ENCODE measurements around the gene SLC19A3. TPM values are rescaled to one million over a fixed set of nuclear protein-coding genes. Genes with fewer than 3 reads are reported as not detected.
"Not testable (repeated sequence)": the region's sequence is repeated elsewhere in the genome, so short reads cannot be mapped to it uniquely, and the experiment has no call there.

Gene SLC19A3
- total RNA-seq, 2 experiments from 2014 or later: not detected

GRCh38 chr2:227722821-227723220 lies 5.0 kb upstream of the SLC19A3 start:
- H3K27me3 Mint-ChIP-seq; H3K4me3 Mint-ChIP-seq; DNase-seq; H3K9me3 Mint-ChIP-seq; CTCF ChIA-PET; POLR2A ChIA-PET; H3K36me3 Mint-ChIP-seq (ENCODE audit: low read depth); H3K4me1 Mint-ChIP-seq; H3K27ac Mint-ChIP-seq: not testable (repeated sequence)

DNA sequence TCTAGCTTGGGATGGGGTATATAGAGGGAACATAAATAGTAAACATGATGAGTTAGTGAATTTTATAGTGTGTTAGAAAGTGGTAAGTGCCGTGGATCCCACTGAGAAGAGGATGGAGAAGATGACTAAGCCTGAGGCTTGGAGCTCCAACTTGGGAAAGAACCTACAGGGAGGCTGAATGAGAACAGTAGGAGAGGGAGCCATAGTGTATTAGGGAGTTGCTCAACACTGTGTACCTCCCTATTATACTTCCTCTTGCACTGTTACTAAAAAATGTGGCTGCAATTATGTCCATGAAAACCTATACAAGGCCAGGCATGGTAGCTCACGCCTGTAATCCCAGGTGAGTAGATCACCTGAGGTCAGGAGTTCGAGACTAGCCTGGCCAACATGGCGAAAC lies 2.9 kb upstream of the SLC19A3 start:
- Mint-ChIP-seq H3K27me3 (peaks cover 11% of the 10 kb centered on the region), H3K4me3 (no peak overlapping the region)

DNA sequence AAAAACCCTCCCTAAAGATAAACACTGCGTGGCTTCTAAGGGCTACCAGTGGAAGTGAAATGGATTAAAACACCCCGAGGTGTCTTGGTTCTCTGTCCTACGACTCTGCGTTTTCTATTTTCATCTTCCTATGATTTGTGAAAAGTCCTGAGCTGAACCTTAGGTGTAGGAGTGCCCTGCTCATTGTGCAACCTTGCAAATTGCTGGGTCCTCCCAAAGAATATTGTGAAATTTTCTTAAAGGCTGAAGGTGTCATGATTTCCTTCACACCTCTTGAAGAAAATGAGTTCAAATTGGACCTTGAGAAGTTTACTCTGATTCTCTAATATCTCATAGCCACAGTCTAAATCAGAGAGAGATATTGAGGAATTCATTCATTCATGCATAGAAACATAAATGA lies 1.8 kb upstream of the SLC19A3 start:
- H3K27me3 Mint-ChIP-seq: peaks cover 11% of the 10 kb centered on the region
- H3K4me3 Mint-ChIP-seq: no peak overlapping the region
- ChIA-PET CTCF (no interaction called here), POLR2A (no interaction called here)
- H3K9me3 Mint-ChIP-seq: no peaks in the 10 kb centered on the region
- H3K4me1 Mint-ChIP-seq: no peaks in the 10 kb centered on the region
- no peaks in the 10 kb centered on the region for H3K36me3 Mint-ChIP-seq (ENCODE audit: low read depth)
- DNase-seq: no peak
- H3K27ac Mint-ChIP-seq: no peak overlapping the region

More for the DNA sequence above, 2.9 kb upstream of the SLC19A3 start:
- CTCF ChIA-PET: no interaction called here
- DNase-seq: no peak
- POLR2A ChIA-PET: no interaction called here
- Mint-ChIP-seq H3K36me3 (ENCODE audit: low read depth) (no peaks in the 10 kb centered on the region), H3K4me1 (no peaks in the 10 kb centered on the region), H3K9me3 (no peaks in the 10 kb centered on the region), H3K27ac (no peak overlapping the region)

DNA sequence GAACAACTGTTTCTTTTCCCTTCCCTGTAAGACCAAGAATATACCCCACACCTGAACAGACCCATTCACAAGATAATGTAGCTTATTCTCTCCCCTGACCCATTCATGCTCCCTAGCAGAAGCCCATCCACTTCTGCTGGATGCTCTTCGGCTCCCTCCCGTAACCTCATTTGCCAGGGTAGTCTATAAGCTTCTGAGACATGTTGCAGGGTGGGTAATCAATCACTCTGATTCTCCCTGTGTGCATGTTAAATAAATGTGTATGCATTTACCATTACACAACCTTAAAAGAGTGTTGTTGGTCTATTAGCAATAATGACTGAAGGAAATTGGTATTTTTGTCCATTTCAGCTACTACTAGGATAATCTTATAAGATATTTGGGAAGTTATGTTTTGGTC lies 1.3 kb downstream of the SLC19A3 start:
- no peaks in the 10 kb centered on the region for H3K4me1 Mint-ChIP-seq
- H3K4me3 Mint-ChIP-seq: no peak overlapping the region
- ChIA-PET POLR2A (no interaction called here), CTCF (interaction anchor here (0.7 kb wide), 3 partner anchors 41 to 683 kb away, joined by 3 to 5 read pairs (median 4); no protein-coding TSS in a partner anchor)
- H3K9me3 Mint-ChIP-seq: no peaks in the 10 kb centered on the region
- peaks cover 9% of the 10 kb centered on the region for H3K27me3 Mint-ChIP-seq
- no peak overlapping the region for H3K27ac Mint-ChIP-seq
- no peak for DNase-seq
- no peaks in the 10 kb centered on the region for H3K36me3 Mint-ChIP-seq (ENCODE audit: low read depth)

DNA sequence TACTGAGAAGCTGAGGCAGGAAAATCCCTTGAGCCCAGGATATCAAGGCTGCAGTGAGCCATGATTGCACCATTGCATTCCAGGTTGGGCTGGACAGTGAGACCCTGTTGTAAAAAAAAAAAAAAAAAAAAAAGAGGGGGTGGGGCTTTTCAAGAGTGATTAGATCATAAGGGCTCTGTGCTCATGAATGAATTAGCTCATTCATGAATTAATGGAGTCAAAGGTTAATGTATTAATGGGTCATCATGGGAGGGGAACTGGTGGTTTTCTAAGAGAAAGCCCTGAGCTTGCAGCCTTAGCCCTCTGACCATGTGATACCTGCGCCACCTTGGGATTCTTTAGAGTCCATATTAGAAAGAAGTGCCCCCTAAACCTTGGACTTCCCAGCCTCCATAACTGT lies 4.5 kb downstream of the SLC19A3 start:
- no peak for DNase-seq
- Mint-ChIP-seq H3K4me3 (no peak overlapping the region), H3K27me3 (peaks cover 9% of the 10 kb centered on the region), H3K4me1 (no peaks in the 10 kb centered on the region), H3K9me3 (no peaks in the 10 kb centered on the region), H3K36me3 (ENCODE audit: low read depth) (no peaks in the 10 kb centered on the region), H3K27ac (no peak overlapping the region)
- ChIA-PET CTCF (interaction anchor here (0.6 kb wide), 1 partner anchor 45 kb away, joined by 3 read pairs; no protein-coding TSS in a partner anchor), POLR2A (no interaction called here)

DNA sequence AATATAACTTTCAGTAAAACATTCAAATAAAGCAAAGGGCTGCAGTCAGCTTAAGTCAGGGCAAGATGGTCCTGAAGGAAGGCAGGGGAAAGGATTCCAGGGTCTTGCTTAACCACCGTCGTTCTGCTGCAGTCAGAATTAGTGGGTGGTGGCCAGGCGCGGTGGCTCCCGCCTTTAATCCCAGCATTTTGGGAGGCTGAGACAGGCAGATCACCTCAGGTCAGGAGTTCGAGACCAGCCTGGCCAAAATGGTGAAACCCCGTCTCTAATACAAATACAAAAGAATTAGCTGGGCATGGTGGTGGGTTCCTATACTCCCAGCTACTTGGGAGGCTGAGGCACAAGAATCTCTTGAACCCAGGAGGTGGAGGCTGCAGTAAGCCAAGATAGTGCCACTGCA lies 6.8 kb downstream of the SLC19A3 start:
- H3K27me3 Mint-ChIP-seq: peaks cover 4% of the 10 kb centered on the region
- no peaks in the 10 kb centered on the region for H3K4me1 Mint-ChIP-seq
- POLR2A ChIA-PET: no interaction called here
- no peaks in the 10 kb centered on the region for H3K36me3 Mint-ChIP-seq (ENCODE audit: low read depth)
- H3K9me3 Mint-ChIP-seq: no peaks in the 10 kb centered on the region
- no peak for DNase-seq
- H3K4me3 Mint-ChIP-seq: no peak overlapping the region
- no peak overlapping the region for H3K27ac Mint-ChIP-seq
- CTCF ChIA-PET: no interaction called here

DNA sequence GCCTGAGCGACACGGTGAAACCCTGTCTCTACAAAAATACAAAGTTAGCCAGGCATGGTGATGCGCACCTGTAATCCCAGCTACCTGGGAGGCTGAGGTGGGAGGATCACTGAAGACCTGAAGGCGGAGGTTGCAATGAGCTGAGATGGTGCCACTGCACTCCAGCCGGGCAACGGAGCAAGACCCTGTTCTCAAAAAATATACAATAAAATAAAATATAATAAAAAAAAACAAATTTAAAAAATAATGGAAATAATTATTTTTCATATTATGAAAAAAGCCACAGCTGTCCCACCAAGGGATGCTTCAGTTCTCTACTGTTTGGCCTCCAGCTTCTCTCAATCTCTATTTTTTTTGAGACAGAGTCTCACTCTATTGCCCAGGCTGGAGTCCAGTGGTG lies 10.4 kb downstream of the SLC19A3 start:
- H3K9me3 Mint-ChIP-seq: no peaks in the 10 kb centered on the region
- CTCF ChIA-PET: no interaction called here
- no peaks in the 10 kb centered on the region for H3K36me3 Mint-ChIP-seq (ENCODE audit: low read depth)
- H3K4me3 Mint-ChIP-seq: no peak overlapping the region
- no peaks in the 10 kb centered on the region for H3K4me1 Mint-ChIP-seq
- POLR2A ChIA-PET: no interaction called here
- peaks cover 4% of the 10 kb centered on the region for H3K27me3 Mint-ChIP-seq
- DNase-seq: no peak
- no peak overlapping the region for H3K27ac Mint-ChIP-seq

- CTCF ChIA-PET: no interaction called here
Measured at GRCh38 chr2:227706859-227707258, 11.0 kb downstream of the SLC19A3 start.

DNA sequence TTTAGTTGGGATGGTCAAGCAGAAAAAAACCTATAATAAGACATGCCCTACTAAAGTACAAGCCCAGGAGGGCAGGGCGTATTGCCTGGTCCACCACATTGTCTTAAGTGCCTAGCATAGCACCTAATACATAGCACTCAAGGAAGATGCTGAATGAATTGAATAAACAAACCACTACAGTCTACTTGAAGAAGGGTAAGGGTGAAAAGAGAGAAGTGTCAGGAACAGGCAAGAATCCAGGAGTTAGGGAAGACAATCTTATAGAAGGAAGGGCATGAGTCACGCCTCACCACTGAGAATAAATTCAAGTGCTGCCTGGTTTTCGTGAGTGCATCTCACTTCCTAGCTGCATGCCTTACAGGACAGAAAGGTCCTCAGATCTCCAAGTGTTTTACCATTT lies 13.9 kb downstream of the SLC19A3 start:
- POLR2A ChIA-PET: no interaction called here
- DNase-seq: no peak

More at GRCh38 chr2:227706859-227707258, 11.0 kb downstream of the SLC19A3 start:
- POLR2A ChIA-PET: no interaction called here
- H3K36me3 Mint-ChIP-seq (ENCODE audit: low read depth): no peaks in the 10 kb centered on the region
- H3K4me3 Mint-ChIP-seq: no peak overlapping the region
- no peak for DNase-seq
- H3K27ac Mint-ChIP-seq: no peak overlapping the region
- H3K9me3 Mint-ChIP-seq: no peaks in the 10 kb centered on the region
- no peaks in the 10 kb centered on the region for H3K4me1 Mint-ChIP-seq
- H3K27me3 Mint-ChIP-seq: peaks cover 4% of the 10 kb centered on the region

GRCh38 chr2:227703280-227703732 lies 14.5 kb downstream of the SLC19A3 start:
- H3K36me3 Mint-ChIP-seq (ENCODE audit: low read depth): no peaks in the 10 kb centered on the region
- ChIA-PET POLR2A (no interaction called here), CTCF (no interaction called here)
- H3K27ac Mint-ChIP-seq: no peak overlapping the region
- H3K9me3 Mint-ChIP-seq: no peaks in the 10 kb centered on the region
- H3K27me3 Mint-ChIP-seq: peaks cover 4% of the 10 kb centered on the region
- no peak for DNase-seq
- no peak overlapping the region for H3K4me3 Mint-ChIP-seq
- H3K4me1 Mint-ChIP-seq: no peaks in the 10 kb centered on the region

More for the DNA sequence above, 13.9 kb downstream of the SLC19A3 start:
- CTCF ChIA-PET: no interaction called here
- Mint-ChIP-seq H3K9me3 (no peaks in the 10 kb centered on the region), H3K27ac (no peak overlapping the region), H3K4me3 (no peak overlapping the region), H3K27me3 (peaks cover 4% of the 10 kb centered on the region), H3K36me3 (ENCODE audit: low read depth) (no peaks in the 10 kb centered on the region), H3K4me1 (no peaks in the 10 kb centered on the region)

GRCh38 chr2:227701556-227701955 lies 16.3 kb downstream of the SLC19A3 start:
- Mint-ChIP-seq H3K4me3 (no peak overlapping the region), H3K27me3 (peaks cover 2% of the 10 kb centered on the region), H3K9me3 (no peaks in the 10 kb centered on the region), H3K27ac (no peak overlapping the region), H3K4me1 (no peaks in the 10 kb centered on the region), H3K36me3 (ENCODE audit: low read depth) (no peaks in the 10 kb centered on the region)
- DNase-seq: no peak
- CTCF ChIA-PET: no interaction called here
- POLR2A ChIA-PET: no interaction called here

DNA sequence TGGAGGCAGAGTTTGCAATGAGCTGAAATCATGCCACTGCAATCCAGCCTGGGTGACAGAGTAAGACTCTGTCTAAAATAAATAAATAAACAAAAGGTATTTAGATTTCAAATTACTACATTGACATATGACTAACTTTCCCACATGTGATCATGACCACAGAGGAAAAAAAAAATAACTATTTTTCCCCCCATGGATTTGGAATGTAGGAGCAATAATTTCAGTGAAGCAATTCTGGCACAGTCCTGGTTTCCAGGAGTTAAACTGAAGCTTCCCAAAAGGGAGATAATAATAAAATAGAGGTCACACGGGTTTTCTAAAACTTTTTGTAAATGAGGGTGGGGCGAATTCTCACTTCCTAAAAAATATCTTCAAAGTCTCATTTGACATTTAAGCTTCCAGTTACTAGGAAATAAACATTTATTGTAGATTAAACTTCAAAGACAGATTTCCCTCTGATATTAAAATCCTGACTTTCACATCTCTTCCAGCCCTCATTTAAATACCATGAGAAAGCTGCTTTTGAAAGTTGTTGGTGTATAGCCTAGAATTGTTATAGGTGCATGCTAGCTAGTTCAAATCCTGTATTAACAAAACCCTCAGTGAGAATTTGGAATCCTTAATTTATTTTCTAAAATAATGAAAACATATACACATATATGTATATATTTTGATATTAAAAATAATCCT lies 20.7 kb downstream of the SLC19A3 start:
- ChIA-PET CTCF (interaction anchor here (1.0 to 1.7 kb wide), 2 partner anchors 39 to 69 kb away, joined by 3 to 4 read pairs; no protein-coding TSS in a partner anchor), POLR2A (no interaction called here)
- Mint-ChIP-seq H3K4me3 (no peak overlapping the region), H3K36me3 (ENCODE audit: low read depth) (no peaks in the 10 kb centered on the region), H3K9me3 (no peaks in the 10 kb centered on the region), H3K27me3 (peaks cover 8% of the 10 kb centered on the region), H3K4me1 (no peaks in the 10 kb centered on the region), H3K27ac (no peak overlapping the region)
- DNase-seq: no peak

DNA sequence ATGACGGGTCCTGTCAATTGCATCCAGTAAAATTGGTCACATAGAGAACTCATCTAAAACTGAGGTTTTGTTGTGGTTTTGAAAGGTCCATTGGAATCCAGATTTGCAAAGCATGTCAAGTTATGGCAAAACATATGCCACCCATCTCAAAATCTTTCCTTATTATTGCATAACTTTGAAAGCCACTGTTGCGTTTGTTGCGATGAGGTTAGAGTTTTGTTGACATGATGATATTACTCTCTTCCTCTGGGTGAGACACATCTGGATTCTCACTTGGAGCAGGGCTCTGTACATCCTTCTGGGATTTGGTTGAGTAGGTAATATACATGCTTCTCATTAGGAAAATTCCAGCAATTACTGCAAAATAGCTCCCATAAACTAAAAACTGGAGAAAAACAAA lies 30.6 kb downstream of the SLC19A3 start:
- H3K4me3 Mint-ChIP-seq: no peak overlapping the region
- ChIA-PET POLR2A (no interaction called here), CTCF (interaction anchor here (1.2 kb wide), 1 partner anchor 79 kb away, joined by 3 read pairs; no protein-coding TSS in a partner anchor)
- DNase-seq: no peak
- H3K27ac Mint-ChIP-seq: no peak overlapping the region
- H3K9me3 Mint-ChIP-seq: no peaks in the 10 kb centered on the region
- H3K27me3 Mint-ChIP-seq: peaks cover 9% of the 10 kb centered on the region
- H3K36me3 Mint-ChIP-seq (ENCODE audit: low read depth): no peaks in the 10 kb centered on the region
- no peaks in the 10 kb centered on the region for H3K4me1 Mint-ChIP-seq

GRCh38 chr2:227684258-227684657 lies 33.6 kb downstream of the SLC19A3 start:
- H3K27me3 Mint-ChIP-seq: peaks cover 7% of the 10 kb centered on the region
- no peak for DNase-seq
- ChIA-PET POLR2A (no interaction called here), CTCF (no interaction called here)
- no peak overlapping the region for H3K4me3 Mint-ChIP-seq
- H3K27ac Mint-ChIP-seq: no peak overlapping the region
- no peaks in the 10 kb centered on the region for H3K4me1 Mint-ChIP-seq
- no peaks in the 10 kb centered on the region for H3K9me3 Mint-ChIP-seq
- H3K36me3 Mint-ChIP-seq (ENCODE audit: low read depth): no peaks in the 10 kb centered on the region
